ENCODE measurements around the gene CAMKK2. TPM values are rescaled to one million over a fixed set of nuclear protein-coding genes. Genes with fewer than 3 reads are reported as not detected.

Gene CAMKK2
- total RNA-seq, 1 experiment from 2014 or later, result 26.7 TPM

DNA sequence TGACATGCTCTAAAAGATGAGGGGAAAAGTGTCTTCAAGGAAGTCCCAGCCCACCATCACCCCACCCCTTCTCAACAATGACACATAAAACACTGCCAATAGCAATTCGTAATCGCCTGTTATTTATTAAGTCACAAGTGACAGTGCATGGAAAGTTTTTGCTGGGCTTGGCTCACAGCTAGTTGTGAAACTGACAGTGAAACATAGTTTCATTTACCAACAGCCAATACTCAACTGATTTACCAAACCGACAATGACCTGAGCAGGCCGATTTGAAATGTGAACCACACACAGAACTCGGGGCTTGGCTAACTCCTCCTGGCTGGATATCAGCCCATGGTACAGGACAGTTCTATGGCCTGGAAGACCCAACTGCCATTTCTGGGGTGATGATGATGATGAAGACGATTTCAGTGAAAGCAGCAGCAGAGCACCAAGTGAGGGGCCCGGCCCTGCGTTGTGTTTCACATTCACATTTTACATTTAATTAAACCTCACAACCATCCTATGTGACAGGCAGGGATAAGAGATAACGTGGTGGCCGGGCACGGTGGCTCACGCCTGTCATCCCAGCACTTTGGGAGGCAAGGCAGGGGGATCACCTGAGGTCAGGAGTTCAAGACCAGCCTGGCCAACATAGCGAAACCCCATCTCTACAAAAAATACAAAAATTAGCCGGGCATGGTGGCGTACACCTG lies 42.7 kb downstream of the CAMKK2 start:
- Histone ChIP-seq H3K4me1 (replicated peaks; ENCODE audit: insufficient read depth) (no peaks in the 10 kb centered on the region), H3K27ac (no peak overlapping the region), H3K27me3 (ENCODE audit: insufficient read depth, low read depth) (no peaks in the 10 kb centered on the region), H3K4me3 (no peak overlapping the region), H3K9me2 (ENCODE audit: insufficient read depth) (no peaks in the 10 kb centered on the region), H4K20me1 (ENCODE audit: insufficient read depth) (no peaks in the 10 kb centered on the region), H3F3A (ENCODE audit: insufficient read depth, low read depth) (no peaks in the 10 kb centered on the region), H3K9me3 (ENCODE audit: insufficient read depth, low read depth) (no peaks in the 10 kb centered on the region), H3K79me2 (ENCODE audit: low read depth) (no peaks in the 10 kb centered on the region), H2AFZ (no peak overlapping the region), H3K36me3 (ENCODE audit: low read depth) (0 out of 2 replicates have a peak, but pooled peaks cover 3% of the 10 kb centered on the region), H3K4me2 (no peak overlapping the region)
- POLR2A ChIA-PET (ENCODE audit: unreplicated experiment), result no interaction called here
- intact Hi-C loops (cut with micrococcal nuclease; ENCODE audit: unreplicated experiment), result no loop called here
- TF ChIP-seq, protein P1, sequence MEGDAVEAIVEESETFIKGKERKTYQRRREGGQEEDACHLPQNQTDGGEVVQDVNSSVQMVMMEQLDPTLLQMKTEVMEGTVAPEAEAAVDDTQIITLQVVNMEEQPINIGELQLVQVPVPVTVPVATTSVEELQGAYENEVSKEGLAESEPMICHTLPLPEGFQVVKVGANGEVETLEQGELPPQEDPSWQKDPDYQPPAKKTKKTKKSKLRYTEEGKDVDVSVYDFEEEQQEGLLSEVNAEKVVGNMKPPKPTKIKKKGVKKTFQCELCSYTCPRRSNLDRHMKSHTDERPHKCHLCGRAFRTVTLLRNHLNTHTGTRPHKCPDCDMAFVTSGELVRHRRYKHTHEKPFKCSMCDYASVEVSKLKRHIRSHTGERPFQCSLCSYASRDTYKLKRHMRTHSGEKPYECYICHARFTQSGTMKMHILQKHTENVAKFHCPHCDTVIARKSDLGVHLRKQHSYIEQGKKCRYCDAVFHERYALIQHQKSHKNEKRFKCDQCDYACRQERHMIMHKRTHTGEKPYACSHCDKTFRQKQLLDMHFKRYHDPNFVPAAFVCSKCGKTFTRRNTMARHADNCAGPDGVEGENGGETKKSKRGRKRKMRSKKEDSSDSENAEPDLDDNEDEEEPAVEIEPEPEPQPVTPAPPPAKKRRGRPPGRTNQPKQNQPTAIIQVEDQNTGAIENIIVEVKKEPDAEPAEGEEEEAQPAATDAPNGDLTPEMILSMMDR (conservative IDR thresholded peaks at IDR 0.05), result no peak
- TF ChIP-seq EZH2 (IDR thresholded peaks at IDR 0.05; ENCODE audit: low read depth), result no peak
- no TSS peak for BruUV-seq (replicated peaks)
- CTCF ChIA-PET, result no interaction called here
- DNase-seq, result no peak

DNA sequence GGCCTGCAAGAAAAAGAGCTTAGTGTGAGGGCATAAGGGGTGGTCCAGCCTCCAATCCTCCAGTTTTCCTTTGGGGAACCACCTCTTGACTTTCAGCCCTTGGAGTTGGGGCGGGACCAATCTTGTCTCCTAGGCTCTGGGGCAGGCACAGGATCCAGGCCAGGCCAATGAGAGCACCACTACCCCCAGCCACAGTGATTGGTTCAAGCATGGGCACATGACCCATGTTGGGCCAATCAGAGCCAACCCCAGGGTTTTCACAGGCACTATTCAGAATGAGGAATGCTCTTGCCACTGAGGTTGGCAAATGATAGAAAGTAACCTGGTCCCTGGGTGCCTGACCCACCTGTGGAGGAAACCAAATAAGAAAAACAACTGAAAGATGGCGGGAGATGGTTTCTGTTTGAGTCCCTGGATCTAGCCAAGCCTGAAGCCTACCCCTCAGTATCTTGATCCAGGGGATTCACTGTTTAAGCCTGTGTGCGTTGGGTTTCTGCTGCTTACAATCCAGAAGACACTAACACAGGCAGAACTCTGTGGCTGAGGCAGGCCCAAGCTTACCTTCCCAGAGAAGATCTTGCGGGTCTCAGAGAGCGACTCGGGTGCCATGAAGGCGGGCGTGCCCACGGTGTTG lies 43.7 kb downstream of the CAMKK2 start:
- POLR2A ChIA-PET (ENCODE audit: unreplicated experiment), result no interaction called here
- no TSS peak for BruUV-seq (replicated peaks)
- TF ChIP-seq, protein P1 (conservative IDR thresholded peaks at IDR 0.05), result no peak

DNA sequence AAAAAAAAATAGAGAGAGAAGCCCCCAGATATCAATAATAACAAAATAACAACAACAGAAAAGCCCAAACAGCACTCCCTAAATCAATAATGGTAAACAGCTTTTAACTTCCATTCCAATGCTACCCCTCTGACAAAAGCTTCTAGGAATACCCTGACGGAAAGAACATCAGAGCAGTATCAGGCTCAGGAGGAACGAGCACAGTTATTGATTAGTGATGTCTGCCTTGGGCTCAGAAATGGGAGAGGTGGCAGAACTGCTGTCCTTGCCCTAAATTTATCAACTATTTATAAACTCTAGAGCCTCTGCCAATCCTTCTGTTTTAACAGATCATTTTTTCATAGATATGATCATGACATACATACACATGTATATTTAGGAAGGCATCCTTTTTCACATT lies 44.7 kb downstream of the CAMKK2 start:
- CTCF ChIA-PET, result interaction anchor here (0.7 to 1.0 kb wide), 2 partner anchors 79 to 190 kb away, joined by 3 to 5 read pairs; no protein-coding TSS in a partner anchor
- H4K20me1 ChIP-seq (ENCODE audit: insufficient read depth), result no peaks in the 10 kb centered on the region
- BruUV-seq (replicated peaks), result no TSS peak

More for the DNA sequence above, 43.7 kb downstream of the CAMKK2 start:
- Histone ChIP-seq H3K36me3 (ENCODE audit: low read depth) (0 out of 2 replicates have a peak, but pooled peaks cover 3% of the 10 kb centered on the region), H3K9me3 (ENCODE audit: insufficient read depth, low read depth) (no peaks in the 10 kb centered on the region), H4K20me1 (ENCODE audit: insufficient read depth) (no peaks in the 10 kb centered on the region), H3K9me2 (ENCODE audit: insufficient read depth) (no peaks in the 10 kb centered on the region), H3K79me2 (ENCODE audit: low read depth) (no peaks in the 10 kb centered on the region), H2AFZ (no peak overlapping the region), H3K27ac (no peak overlapping the region), H3K27me3 (ENCODE audit: insufficient read depth, low read depth) (no peaks in the 10 kb centered on the region), H3K4me1 (replicated peaks; ENCODE audit: insufficient read depth) (no peaks in the 10 kb centered on the region), H3K4me2 (no peak overlapping the region), H3F3A (ENCODE audit: insufficient read depth, low read depth) (no peaks in the 10 kb centered on the region), H3K4me3 (no peak overlapping the region)
- DNase-seq, result no peak
- intact Hi-C loops (cut with micrococcal nuclease; ENCODE audit: unreplicated experiment), result no loop called here
- CTCF ChIA-PET, result interaction anchor here (1.0 kb wide), 1 partner anchor 78 kb away, joined by 3 read pairs; no protein-coding TSS in a partner anchor

More for the DNA sequence above, 44.7 kb downstream of the CAMKK2 start:
- H3K36me3 ChIP-seq (ENCODE audit: low read depth), result 0 out of 2 replicates have a peak, but pooled peaks cover 3% of the 10 kb centered on the region
- no peak for DNase-seq
- H3K9me3 ChIP-seq (ENCODE audit: insufficient read depth, low read depth), result no peaks in the 10 kb centered on the region
- H3K27me3 ChIP-seq (ENCODE audit: insufficient read depth, low read depth), result no peaks in the 10 kb centered on the region
- intact Hi-C loops (cut with micrococcal nuclease; ENCODE audit: unreplicated experiment), result no loop called here
- H3K27ac ChIP-seq, result no peak overlapping the region
- no peaks in the 10 kb centered on the region for H3F3A ChIP-seq (ENCODE audit: insufficient read depth, low read depth)
- H3K4me2 ChIP-seq, result no peak overlapping the region
- POLR2A ChIA-PET (ENCODE audit: unreplicated experiment), result no interaction called here
- TF ChIP-seq, protein P1 (conservative IDR thresholded peaks at IDR 0.05), result no peak
- TF ChIP-seq EZH2 (IDR thresholded peaks at IDR 0.05; ENCODE audit: low read depth), result no peak
- H3K4me1 ChIP-seq (replicated peaks; ENCODE audit: insufficient read depth), result no peaks in the 10 kb centered on the region
- H3K9me2 ChIP-seq (ENCODE audit: insufficient read depth), result no peaks in the 10 kb centered on the region
- H2AFZ ChIP-seq, result no peak overlapping the region
- no peaks in the 10 kb centered on the region for H3K79me2 ChIP-seq (ENCODE audit: low read depth)
- no peak overlapping the region for H3K4me3 ChIP-seq

All from PC-9 (cell line).